GM18861 (cell line): ENCODE data around the gene KAT7.

Experiments
- ATAC-seq: cut with Tn5 transposase; IDR thresholded peaks from one replicate; pipeline ENCODE4 v1.9.1; 2021; ENCODE audit not compliant: unreplicated experiment

The KAT7 gene

DNA sequence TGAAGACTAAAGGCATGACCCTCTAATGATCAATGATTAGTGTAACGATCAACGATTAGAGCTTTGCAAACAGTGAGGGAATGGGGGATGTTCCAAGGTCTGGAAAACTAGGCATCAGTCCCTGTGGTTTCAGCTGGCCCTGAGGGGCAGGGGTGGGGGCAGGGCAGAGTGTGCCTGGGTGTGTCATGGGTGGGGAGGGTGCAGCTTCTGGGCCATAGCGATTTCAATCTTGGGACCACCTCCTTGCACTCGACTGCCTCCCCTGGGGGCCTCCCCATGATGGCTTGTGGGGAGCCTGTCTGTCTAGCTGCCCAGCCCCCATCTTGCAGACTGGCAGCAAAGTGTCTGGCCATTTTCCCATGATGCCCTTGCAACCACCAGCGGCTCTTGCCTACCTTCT lies 51.0 kb downstream of the KAT7 start:
- ATAC-seq = no peak

DNA sequence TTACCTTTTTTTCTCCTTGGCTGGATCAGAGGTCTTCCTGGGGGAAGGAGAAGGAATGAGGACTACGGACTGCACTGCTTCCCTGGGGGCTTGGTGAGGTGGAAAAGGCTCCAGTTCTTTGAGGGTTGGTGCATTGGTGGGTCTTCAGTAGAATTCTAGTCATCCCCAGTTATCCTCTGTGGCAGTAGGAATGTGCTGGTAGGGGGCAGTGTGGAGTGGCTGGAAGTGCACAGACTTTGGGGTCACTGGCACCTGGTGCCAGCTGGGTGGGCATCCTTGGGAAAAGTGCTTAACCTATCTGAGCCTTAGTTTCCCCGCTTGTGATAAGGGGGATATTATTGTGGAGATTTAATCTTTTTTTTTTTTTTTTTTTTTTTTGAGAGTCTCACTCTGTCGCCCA lies 53.1 kb downstream of the KAT7 start:
- no peak for ATAC-seq

DNA sequence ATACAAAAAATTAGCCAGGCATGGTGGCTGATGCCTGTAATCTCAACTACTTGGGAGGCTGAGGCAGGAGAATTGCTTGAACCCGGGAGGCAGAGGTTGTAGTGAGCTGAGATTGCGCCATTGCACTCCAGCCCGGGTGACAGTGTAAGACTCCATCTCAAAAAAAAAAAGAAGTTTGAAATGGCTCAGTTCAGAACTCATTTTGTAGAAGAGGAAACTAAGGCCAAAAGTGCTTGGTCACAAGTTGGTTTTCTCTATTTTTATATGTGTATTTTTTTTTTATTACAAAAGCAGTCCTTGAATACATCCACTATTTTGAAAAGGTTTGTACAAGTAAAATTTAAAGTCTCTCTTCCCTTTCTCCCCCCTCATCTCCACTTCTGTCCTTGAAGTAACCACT lies 53.9 kb downstream of the KAT7 start:
- ATAC-seq = no peak

DNA sequence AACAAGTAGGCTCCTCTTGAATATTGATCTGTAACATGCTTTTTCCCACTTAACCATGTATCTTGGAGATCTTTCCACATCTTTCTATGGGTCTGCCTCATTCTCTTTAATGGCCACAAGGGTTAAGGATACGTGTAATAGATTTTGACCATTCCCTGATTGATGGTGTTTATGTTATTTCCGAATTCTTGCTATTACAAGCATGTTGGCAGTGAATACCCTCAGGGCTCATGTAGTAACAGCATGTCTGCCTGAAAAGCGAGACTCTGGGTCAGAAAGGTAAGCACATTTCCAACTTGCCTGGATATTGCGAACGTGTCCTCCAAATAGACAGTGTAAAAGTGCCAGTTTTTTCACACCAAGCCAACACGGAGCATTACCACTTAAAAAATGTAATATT lies 54.4 kb downstream of the KAT7 start:
- ATAC-seq = no peak

DNA sequence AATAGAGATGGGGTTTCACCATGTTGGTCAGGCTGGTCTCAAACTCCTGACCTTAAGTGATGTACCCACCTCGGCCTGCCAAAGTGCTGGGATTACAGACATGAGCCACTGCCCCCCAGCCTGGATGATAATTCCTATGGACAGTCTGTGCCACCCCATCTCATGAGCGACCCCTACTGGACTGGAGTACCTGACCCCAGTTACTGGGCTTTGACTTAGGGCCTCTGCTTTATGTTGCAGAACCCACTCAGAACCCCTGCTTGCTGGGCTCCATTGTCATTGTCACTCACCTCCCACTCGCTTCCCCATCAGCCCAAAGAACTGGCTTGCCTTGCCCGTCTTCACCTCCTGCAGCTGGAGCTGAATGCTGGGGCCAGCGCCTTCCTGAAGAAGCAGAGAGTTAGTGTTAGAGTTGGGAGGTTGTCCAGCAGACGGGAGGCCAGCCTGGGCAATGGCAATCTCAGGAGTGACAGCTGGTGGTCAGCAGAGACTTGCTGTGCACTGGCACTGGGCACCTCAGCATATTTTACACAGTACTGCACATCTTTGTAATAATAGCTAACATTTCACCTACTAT lies 55.4 kb downstream of the KAT7 start:
- no peak for ATAC-seq

DNA sequence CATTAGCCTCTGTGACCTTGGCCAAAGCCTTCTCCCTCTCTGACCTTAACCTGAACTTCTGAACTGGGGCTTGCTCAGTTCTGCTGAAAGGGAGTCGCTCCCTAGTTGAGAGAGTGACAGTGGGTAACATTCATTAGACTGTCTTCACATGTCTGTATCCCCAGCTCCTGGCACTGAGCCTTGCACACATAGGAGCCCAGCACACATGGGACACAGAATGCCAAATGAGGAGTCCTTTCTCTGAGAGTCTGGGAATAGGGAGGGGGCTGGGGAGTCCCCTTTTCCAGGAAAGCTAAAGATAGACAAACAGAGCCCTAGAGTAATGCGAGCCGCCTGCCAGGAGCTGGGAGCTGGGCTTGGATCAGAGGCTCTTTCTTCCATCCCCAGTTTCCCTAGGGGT lies 56.8 kb downstream of the KAT7 start:
- ATAC-seq = no peak

DNA sequence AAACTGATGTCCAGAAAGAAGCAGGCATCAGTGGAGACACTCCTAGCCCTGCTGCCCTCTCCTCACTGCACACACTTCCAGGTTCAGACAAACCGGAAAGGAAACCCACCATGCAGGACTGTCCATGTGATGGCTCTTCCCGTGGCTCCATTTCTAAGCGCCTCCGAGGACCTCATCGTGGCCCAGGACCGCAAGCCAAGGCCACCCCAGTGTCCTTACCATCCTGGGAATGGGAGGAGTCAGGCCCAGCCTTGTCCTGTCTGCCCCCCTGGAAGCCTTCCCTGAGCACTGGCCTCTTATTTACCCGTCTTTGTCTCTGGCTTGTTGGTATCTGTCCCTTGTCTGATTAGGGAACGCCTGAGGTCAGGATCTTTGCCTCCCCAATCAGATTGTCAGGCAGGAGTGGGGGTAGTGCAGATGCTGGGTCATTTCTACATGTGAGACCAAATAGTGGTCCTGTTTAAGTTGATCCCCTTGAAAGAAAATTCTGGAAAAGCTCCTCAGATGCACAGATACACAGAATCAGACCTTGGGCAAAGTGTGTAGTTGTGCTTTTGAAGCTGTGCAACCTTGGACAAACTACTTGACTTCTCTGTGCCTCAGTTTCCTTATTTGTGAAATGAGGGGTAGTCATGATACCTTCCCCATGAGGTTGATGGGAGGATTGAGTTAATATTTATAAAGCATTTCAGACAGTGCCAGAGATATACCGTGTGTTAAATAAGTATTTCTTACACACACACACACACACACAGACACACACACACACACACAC lies 58.6 kb downstream of the KAT7 start:
- ATAC-seq = no peak

DNA sequence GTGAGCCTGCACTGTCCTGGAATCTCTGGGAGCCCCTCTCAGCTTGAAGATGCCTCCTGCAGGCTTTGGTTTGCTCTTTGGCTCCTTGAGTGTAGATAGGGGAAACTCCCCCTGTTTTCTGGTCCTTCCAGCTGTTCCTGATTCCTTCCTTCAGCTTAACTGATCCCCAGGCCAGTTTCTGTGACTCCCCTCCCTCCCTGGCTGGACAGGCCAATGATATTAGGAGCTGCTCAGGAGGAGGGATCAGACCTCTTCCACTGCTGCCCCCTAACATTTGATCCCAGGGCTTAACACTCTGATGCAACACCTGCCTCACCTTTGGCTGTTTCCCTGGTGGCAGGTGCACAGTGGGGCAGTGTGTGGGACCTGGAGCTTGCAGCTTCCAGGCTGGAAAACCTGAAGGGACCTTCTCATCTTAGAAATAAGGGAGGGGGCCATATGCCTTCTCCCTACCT lies 59.6 kb downstream of the KAT7 start, which contains the start of gene TAC4:
TAC4 (minus strand) TSS at position 51 of the 455 bp plus-strand sequence. CDS start 52 bp downstream, outside the sequence.
- ATAC-seq = no peak

DNA sequence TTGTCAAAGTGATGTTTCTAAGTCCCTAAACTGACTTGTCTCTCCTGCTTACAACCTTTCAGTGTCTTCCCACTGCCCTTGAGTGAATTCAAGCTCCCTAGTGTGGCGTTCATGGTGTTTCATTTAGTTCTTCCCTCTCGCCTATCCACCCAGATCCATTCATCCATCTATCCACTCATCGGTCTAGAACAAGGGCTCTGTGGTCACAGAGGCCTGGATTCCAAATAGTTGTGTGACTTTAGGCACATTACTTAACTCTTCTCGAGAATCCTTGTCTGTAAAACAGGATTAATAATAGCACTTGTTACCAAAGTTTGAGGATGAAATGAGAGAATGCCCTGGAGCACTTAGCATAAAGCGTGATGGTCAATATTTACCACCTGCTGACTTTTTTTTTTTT lies 60.3 kb downstream of the KAT7 start:
- no peak for ATAC-seq

DNA sequence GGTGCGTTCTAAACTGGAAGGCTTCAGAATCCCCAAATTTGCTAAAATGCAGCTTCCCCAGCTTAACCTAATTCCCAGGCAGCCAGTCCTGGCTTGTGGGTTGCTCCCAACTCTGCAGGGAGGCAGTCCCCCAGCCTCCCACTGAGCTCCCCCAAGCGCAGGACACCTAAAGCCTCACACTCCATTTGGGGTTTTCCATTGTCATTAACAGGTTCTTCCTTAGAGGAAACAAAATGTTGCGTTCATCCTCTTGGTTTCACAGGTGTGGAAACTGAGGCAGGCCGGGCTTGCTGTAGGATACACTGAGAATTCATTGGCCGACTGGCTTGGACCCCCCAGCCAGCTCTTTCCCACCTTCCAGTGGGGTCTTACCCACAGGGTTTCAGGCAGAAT lies 61.7 kb downstream of the KAT7 start:
- no peak for ATAC-seq

DNA sequence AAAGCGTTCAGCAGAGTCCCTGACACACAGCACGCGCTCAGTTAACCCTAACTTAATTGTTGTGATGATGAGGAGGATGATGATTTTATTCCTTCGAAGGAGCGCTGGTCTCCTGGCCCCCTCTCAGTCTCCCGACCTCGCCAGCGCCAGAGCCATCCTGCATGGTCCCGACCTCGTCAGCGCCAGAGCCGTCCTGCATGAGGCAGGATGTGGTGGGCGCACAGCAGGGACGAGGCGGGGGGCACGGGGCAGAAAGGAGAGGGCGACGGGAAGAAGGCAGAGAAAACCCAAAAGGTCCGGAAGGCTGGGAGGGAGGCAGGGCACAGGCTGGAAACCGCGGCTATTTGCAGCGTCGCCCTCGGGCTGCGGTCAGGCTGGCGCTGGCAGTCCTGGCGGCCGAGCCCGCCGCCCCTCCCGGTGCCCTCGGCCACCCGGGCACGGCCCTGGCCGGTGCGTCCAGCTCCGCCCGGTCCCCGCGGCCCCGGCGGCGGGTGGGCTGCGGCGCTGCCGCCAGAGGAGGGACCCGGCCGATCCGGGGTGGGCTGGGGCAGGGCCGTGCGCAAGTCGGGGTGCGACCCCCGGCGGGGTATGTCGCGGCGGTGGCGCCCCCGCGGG lies 62.4 kb downstream of the KAT7 start:
- ATAC-seq = no peak

DNA sequence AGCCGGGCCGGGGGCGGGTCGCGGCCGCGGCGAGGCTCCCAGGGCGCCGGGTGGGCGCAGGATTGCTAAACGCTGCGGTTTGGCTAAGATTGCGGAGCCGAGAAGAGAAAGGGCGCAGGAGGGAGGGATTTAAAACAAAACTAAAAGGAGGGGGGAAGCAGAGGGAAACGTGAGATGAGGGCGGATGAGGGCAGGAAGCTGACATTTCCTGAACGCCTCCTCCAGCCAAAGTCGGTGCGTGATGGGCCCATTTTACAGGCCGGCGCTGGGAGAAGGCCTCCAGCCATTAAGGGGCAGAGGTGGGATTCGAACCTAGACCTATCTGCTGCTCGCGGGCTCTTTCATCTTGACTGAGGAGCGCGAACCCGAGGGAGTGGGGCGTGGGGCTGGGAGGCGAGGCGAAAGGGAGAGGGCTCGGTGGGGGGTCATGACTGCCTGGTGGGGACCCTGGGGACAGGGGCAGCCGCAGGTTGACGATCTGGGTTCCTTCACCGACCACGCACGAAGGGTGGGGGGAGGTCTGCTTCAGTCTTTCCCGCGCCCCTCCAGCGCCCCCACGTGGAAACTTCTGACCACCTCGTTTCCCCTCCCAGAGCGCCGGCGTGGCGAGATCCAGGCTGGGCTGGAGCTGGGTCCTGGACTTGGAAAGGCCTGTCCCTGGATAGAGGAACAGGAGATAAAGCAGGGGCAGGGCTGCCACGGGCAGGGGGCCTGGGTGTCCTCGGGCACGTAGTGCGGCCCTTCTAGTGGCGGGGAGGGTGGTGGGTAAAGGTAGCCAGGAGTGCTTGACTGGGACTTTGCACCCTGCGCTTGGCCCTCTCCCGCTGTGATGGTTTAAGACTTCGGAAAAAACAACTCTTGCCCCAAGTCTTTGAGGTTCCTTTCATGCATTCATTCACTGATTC lies 63.2 kb downstream of the KAT7 start:
- no peak for ATAC-seq

DNA sequence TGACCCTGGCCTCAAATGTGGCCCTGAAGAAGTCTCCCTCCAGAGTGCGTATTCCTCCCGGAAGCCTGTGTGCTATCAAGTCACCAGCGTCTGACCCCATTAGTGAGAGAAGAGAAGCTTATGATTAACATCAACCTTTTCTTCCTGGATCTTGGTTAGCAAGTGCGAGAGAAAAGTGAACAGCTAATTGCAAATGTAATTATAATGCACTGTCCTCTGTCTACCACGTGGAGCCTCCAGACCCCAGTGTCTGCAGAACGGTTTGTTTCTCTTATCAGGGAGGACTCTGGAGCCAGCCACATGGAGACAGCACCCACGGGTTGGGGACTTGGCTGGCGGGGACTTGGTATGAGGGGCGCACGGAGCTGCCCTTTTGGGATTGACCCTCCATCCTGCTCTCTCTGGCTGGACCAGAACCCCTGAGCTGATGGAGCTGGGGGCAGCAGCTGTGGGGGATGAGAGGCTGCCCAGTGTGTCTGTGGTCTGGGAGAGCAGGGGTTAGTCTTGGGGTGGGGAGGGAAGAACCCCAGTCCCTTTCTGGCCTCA lies 65.1 kb downstream of the KAT7 start:
- no peak for ATAC-seq

DNA sequence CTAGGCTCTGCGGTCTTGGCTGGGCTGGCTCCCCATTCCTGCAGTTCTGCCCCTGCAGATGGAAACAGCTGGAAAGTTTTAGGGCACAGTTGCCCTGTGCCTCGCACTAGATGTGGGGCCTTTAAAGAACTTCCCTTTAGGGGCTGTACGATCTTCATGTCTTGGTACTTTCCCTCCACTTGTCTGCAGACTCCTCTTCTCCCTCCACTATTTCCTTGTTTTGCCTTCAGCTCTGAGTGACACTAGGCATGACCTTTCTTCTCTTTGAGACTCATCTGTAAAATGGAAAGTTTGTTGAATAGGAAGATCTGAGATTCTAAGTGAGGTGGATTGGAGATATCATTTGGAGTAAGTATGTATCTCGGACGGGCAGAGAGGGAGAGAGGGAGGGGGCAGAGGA lies 65.6 kb downstream of the KAT7 start:
- ATAC-seq = no peak

DNA sequence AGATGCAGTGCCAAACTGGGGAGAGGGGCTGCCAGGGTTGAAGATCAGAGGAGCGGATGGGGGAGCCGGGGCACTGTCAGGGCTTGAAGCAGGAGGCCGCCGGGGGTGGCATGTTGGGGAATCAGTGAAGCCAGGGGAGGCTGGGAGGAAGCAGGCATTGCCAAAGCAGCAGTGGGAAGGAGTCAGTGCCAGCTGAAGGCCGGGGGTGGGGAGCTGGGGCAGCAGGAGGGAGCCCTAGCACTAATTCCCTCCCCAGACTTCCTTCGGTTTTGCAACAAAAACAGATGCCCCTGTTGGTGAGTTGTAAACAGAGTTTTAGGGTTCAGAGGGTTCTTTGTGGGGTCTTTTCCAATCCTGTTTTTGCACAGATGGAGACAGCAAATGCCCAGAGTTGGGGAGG lies 70.3 kb downstream of the KAT7 start:
- no peak for ATAC-seq

DNA sequence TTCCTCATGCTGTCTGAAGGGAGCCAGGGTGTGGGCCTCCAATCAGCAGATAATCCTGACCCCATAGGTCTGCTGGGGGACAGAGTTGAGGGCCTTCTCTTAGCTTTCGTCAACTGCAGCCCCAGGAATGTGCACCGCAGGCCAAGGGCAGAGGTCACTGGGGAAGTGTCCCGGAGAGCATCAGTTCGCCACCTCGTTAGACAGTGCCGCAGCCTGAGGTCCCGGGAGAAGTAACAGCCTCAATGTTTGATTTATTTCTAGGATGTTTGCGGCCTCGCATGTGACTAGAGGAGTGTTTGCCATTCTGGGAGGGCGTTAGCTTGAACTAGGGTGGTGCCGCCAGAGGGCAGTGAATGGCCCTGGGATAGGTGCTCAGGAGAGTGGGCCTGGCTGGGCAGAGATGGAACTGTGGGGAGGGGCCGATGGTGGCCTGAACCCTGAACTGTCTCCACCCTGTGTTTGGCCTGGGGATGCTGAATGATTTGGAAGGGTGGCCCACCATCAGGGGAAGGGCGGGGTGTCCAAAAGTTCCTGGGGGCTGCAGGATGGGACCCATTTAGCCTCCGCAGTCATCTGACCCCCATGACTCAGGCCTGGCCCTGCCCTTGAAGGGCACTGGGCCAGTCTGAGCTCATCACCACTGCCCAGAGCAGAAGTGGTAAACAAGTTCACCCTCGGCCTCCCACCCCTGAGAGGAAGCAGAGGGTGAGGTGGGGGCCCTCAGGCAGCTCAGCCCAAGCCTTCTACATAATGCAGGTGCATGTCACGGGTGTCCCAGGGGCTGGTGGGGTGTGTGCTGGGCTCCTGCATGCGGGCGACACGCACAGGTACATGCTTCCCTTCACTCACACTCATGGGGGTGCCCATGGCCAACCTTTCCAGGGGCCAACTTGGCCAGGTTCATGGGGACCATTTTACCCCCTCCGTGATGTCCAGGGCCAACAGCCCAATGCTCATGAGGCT lies 71.8 kb downstream of the KAT7 start:
- ATAC-seq = no peak

DNA sequence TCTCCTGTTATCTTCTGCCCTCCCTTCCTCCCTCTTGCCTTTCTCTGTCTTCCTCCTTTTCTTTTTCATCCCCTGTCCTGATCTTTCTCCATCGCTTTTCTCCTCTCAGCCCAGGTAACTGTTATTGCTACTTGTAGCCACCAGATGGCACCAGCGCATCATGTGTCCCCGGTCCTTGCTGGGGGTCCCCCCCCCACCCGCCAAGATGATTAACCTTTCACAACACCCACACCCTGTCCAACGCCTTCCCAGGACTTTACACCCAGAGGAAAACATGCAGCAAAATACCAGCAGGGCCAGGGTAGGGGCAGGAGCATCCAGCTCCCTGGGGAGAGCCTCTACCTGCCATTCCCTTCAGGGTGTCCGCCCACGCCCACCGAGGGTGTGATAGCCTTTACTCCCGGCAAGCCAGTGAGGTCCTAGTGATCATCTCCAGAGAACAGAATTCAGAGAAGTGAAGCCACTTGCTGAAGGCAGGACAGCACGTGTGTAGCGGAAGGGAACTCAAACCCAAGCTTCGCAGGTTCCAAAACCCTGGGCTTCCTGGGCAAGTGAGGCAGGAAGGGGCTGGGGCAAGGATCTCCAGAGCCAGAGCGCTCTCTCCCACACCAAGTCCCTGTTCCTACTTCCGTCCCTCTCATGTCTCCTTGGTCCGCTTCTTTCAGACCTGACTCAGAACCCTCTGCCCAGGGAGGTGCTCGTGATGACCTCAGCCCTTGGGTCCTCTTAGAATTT lies 72.8 kb downstream of the KAT7 start:
- ATAC-seq = no peak

DNA sequence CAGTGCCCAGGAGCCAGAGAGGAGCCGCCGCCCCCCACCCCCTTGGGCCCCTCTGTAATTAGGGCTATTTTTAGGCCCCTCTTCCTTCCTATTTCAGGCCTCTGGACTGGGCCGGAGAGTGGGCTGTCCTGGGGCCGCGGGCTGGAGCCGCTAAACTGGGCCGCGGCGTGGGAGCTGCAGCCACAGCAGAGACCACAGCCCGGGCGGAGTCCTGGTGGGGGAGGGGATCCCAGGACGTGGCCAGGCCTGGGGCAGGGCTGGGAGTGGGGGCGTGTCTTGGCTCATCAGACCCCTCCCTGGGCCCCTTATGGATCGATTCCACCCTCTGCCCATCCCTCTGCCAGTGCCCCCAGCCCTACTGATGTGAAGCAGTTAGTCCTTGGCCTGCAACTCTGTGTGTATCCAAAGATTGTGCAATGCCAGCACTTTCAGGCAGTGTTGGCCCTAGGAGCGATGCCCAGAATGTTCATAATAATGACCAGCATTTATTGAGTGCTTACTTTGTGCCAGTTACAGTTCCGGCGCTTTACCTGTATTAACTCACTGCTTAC lies 74.4 kb downstream of the KAT7 start:
- ATAC-seq = no peak

DNA sequence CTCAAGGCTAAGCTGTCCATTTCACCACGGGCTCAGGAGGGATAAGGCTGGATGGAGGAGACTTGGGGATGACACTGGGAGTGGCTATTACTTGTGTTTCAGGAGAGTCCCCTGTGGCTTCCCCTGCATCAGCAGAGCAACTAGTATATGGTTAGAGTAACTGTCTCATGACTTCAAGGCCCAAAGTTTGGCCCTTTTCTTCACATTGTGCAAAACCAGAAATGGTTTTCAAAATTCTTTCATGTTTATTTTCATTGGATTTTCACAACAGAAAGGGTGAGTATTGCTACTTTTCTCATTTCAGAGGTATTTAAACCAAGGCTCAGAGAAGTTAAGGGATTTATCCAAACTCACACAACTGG lies 77.5 kb downstream of the KAT7 start:
- no peak for ATAC-seq
